GM23338 (cell line): ENCODE results near the gene RNF128.

Experiments used
- CREB1 ChIP-seq: fragments of 250-450 bp; sonication (Bioruptor Pico); IDR thresholded peaks from 2 replicates; pipeline ENCODE4 v1.5.0; 2020; ENCODE audit warnings: low read depth, mild to moderate bottlenecking, moderate library complexity
- ETS1 ChIP-seq: IDR thresholded peaks from 2 replicates; pipeline ENCODE4 v1.6.1; 2016; ENCODE audit warnings: antibody characterized with exemption
- EZH2 ChIP-seq: fragments of 200-600 bp; sonication (generic); IDR thresholded peaks from one replicate; pipeline ENCODE4 v1.8.0; 2017; ENCODE audit warnings: antibody characterized with exemption, mild to moderate bottlenecking, low read depth; ENCODE audit not compliant: unreplicated experiment
- EZH2phosphoT487 ChIP-seq: fragments of 200-600 bp; sonication (generic); IDR thresholded peaks from one replicate; pipeline ENCODE4 v1.8.1; 2018; ENCODE audit warnings: antibody characterized with exemption; ENCODE audit not compliant: unreplicated experiment
- JUNB ChIP-seq: IDR thresholded peaks from one replicate; pipeline ENCODE4 v1.6.1; 2016; ENCODE audit warnings: antibody characterized with exemption; ENCODE audit not compliant: unreplicated experiment
- NANOG ChIP-seq: IDR thresholded peaks from 2 replicates; pipeline ENCODE4 v1.6.1; 2016; ENCODE audit warnings: antibody characterized with exemption, borderline replicate concordance
- POLR2AphosphoS5 ChIP-seq: IDR thresholded peaks from 2 replicates; pipeline ENCODE4 v1.6.1; 2016; ENCODE audit warnings: antibody characterized with exemption, low read depth
- REST ChIP-seq: IDR thresholded peaks from one replicate; pipeline ENCODE4 v1.6.1; 2018; ENCODE audit warnings: antibody characterized with exemption; ENCODE audit not compliant: unreplicated experiment
- STAT1 ChIP-seq: IDR thresholded peaks from one replicate; pipeline ENCODE4 v1.6.1; 2016; ENCODE audit warnings: antibody characterized with exemption; ENCODE audit not compliant: unreplicated experiment
- TF ChIP-seq, protein P1 (sequence below), 2 experiments: fragments of 200-600 bp in 1 of 2; sonication (generic) in 1 of 2; conservative IDR thresholded peaks; 2 replicates each; pipeline versions ENCODE4 v1.5.1 to v1.6.1; 2016 to 2017; ENCODE audit warnings: antibody characterized with exemption in 2 of 2, low read depth in 2 of 2, mild to moderate bottlenecking in 2 of 2, moderate library complexity in 1 of 2

GRCh38 chrX:106774981-106775380, 48.5 kb downstream of the RNF128 start:
- TF ChIP-seq JUNB (no peak), POLR2AphosphoS5 (no peak), CREB1 (CRISPR knock-in tag) (no peak), REST (no peak), EZH2 (no peak), NANOG (no peak), EZH2phosphoT487 (no peak), STAT1 (no peak), ETS1 (no peak)
- TF ChIP-seq, protein P1, sequence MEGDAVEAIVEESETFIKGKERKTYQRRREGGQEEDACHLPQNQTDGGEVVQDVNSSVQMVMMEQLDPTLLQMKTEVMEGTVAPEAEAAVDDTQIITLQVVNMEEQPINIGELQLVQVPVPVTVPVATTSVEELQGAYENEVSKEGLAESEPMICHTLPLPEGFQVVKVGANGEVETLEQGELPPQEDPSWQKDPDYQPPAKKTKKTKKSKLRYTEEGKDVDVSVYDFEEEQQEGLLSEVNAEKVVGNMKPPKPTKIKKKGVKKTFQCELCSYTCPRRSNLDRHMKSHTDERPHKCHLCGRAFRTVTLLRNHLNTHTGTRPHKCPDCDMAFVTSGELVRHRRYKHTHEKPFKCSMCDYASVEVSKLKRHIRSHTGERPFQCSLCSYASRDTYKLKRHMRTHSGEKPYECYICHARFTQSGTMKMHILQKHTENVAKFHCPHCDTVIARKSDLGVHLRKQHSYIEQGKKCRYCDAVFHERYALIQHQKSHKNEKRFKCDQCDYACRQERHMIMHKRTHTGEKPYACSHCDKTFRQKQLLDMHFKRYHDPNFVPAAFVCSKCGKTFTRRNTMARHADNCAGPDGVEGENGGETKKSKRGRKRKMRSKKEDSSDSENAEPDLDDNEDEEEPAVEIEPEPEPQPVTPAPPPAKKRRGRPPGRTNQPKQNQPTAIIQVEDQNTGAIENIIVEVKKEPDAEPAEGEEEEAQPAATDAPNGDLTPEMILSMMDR (conservative IDR thresholded peaks at IDR 0.05; ENCODE audit: low read depth in 2 of 2) = no peak
